Measurements from ENCODE around the gene TMIGD3.
"Not testable (repeated sequence)": the region's sequence is repeated elsewhere in the genome, so short reads cannot be mapped to it uniquely, and the experiment has no call there.

Gene TMIGD3

GRCh38 chr1:111503585-111504060 is at the start of gene TMIGD3, which contains the start of gene ADORA3:
TMIGD3 (minus strand) TSS chr1:111503633; CDS start chr1:111503354, 279 bp downstream.
ADORA3 (minus strand) TSS chr1:111503633; CDS start chr1:111503354, 279 bp downstream.
- H3K9ac ChIP-seq (ENCODE audit: low read length) = no peak within 1 kb of the TSS
- peak within 1 kb of the TSS; percentile 29 for H3K27ac ChIP-seq (ENCODE audit: low read depth, low read length)
- peaks cover 27% of the 10 kb centered on the region for H3K4me1 ChIP-seq (ENCODE audit: insufficient read depth, low read length)

GRCh38 chr1:111553196-111553595 is 49.8 kb upstream of the TMIGD3 start:
- Histone ChIP-seq H3K36me3 (ENCODE audit: insufficient read depth, low read length) (no peaks in the 10 kb centered on the region), H3K9ac (ENCODE audit: low read length) (no peak overlapping the region), H3K4me1 (ENCODE audit: insufficient read depth, low read length) (peaks cover 11% of the 10 kb centered on the region), H3K27me3 (ENCODE audit: control insufficient read depth in 1 of 2, insufficient read depth in 2 of 2, low read length in 2 of 2) (no peaks in the 10 kb centered on the region), H3K4me3 (ENCODE audit: low read depth in 1 of 2, low read length in 2 of 2) (no peak overlapping the region), H3K27ac (ENCODE audit: low read depth, low read length) (peak overlapping the region; percentile 26), H3K9me3 (ENCODE audit: low read length) (no peaks in the 10 kb centered on the region)

More at GRCh38 chr1:111503585-111504060, at the start of gene TMIGD3, which contains the start of gene ADORA3:
- Histone ChIP-seq H3K9me3 (ENCODE audit: low read length) (no peaks in the 10 kb centered on the region), H3K4me3 (ENCODE audit: low read depth in 1 of 2, low read length in 2 of 2) (no peak within 1 kb of the TSS), H3K27me3 (ENCODE audit: control insufficient read depth in 1 of 2, insufficient read depth in 2 of 2, low read length in 2 of 2) (no peaks in the 10 kb centered on the region), H3K36me3 (ENCODE audit: insufficient read depth, low read length) (no peaks in the 10 kb centered on the region)

- Histone ChIP-seq H3K4me3 (ENCODE audit: low read depth in 1 of 2, low read length in 2 of 2) (no peak overlapping the region), H3K9ac (ENCODE audit: low read length) (no peak overlapping the region), H3K27ac (ENCODE audit: low read depth, low read length) (no peak overlapping the region), H3K9me3 (ENCODE audit: low read length) (no peaks in the 10 kb centered on the region), H3K36me3 (ENCODE audit: insufficient read depth, low read length) (no peaks in the 10 kb centered on the region), H3K4me1 (ENCODE audit: insufficient read depth, low read length) (peaks cover 11% of the 10 kb centered on the region), H3K27me3 (ENCODE audit: control insufficient read depth in 1 of 2, insufficient read depth in 2 of 2, low read length in 2 of 2) (no peaks in the 10 kb centered on the region)
Measured at GRCh38 chr1:111552587-111552986, 49.2 kb upstream of the TMIGD3 start.

- peaks cover 11% of the 10 kb centered on the region for H3K4me1 ChIP-seq (ENCODE audit: insufficient read depth, low read length)
- H3K27me3 ChIP-seq (ENCODE audit: control insufficient read depth in 1 of 2, insufficient read depth in 2 of 2, low read length in 2 of 2) = no peaks in the 10 kb centered on the region
- no peaks in the 10 kb centered on the region for H3K36me3 ChIP-seq (ENCODE audit: insufficient read depth, low read length)
- H3K27ac ChIP-seq (ENCODE audit: low read depth, low read length) = no peak overlapping the region
- no peaks in the 10 kb centered on the region for H3K9me3 ChIP-seq (ENCODE audit: low read length)
- no peak overlapping the region for H3K4me3 ChIP-seq (ENCODE audit: low read depth in 1 of 2, low read length in 2 of 2)
- no peak overlapping the region for H3K9ac ChIP-seq (ENCODE audit: low read length)
Measured at GRCh38 chr1:111551623-111552411, 48.4 kb upstream of the TMIGD3 start.

GRCh38 chr1:111547786-111548185 is 44.4 kb upstream of the TMIGD3 start:
- not testable (repeated sequence) for H3K9ac ChIP-seq (ENCODE audit: low read length)

GRCh38 chr1:111542187-111542586 is 38.8 kb upstream of the TMIGD3 start:
- Histone ChIP-seq H3K4me1 (ENCODE audit: insufficient read depth, low read length) (peaks cover 23% of the 10 kb centered on the region), H3K27ac (ENCODE audit: low read depth, low read length) (no peak overlapping the region), H3K27me3 (ENCODE audit: control insufficient read depth in 1 of 2, insufficient read depth in 2 of 2, low read length in 2 of 2) (no peaks in the 10 kb centered on the region), H3K9me3 (ENCODE audit: low read length) (no peaks in the 10 kb centered on the region), H3K9ac (ENCODE audit: low read length) (no peak overlapping the region), H3K36me3 (ENCODE audit: insufficient read depth, low read length) (no peaks in the 10 kb centered on the region), H3K4me3 (ENCODE audit: low read depth in 1 of 2, low read length in 2 of 2) (no peak overlapping the region)

More at GRCh38 chr1:111547786-111548185, 44.4 kb upstream of the TMIGD3 start:
- not testable (repeated sequence) for H3K9me3 ChIP-seq (ENCODE audit: low read length); H3K27me3 ChIP-seq (ENCODE audit: control insufficient read depth in 1 of 2, insufficient read depth in 2 of 2, low read length in 2 of 2); H3K4me3 ChIP-seq (ENCODE audit: low read depth in 1 of 2, low read length in 2 of 2); H3K27ac ChIP-seq (ENCODE audit: low read depth, low read length); H3K4me1 ChIP-seq (ENCODE audit: insufficient read depth, low read length); H3K36me3 ChIP-seq (ENCODE audit: insufficient read depth, low read length)

GRCh38 chr1:111541721-111542120 is 38.3 kb upstream of the TMIGD3 start:
- no peak overlapping the region for H3K4me3 ChIP-seq (ENCODE audit: low read depth in 1 of 2, low read length in 2 of 2)
- no peaks in the 10 kb centered on the region for H3K27me3 ChIP-seq (ENCODE audit: control insufficient read depth in 1 of 2, insufficient read depth in 2 of 2, low read length in 2 of 2)
- H3K9ac ChIP-seq (ENCODE audit: low read length) = no peak overlapping the region

GRCh38 chr1:111540928-111541327 is 37.5 kb upstream of the TMIGD3 start:
- peaks cover 36% of the 10 kb centered on the region for H3K4me1 ChIP-seq (ENCODE audit: insufficient read depth, low read length)
- no peaks in the 10 kb centered on the region for H3K36me3 ChIP-seq (ENCODE audit: insufficient read depth, low read length)
- H3K9me3 ChIP-seq (ENCODE audit: low read length) = no peaks in the 10 kb centered on the region
- H3K4me3 ChIP-seq (ENCODE audit: low read depth in 1 of 2, low read length in 2 of 2) = no peak overlapping the region
- no peaks in the 10 kb centered on the region for H3K27me3 ChIP-seq (ENCODE audit: control insufficient read depth in 1 of 2, insufficient read depth in 2 of 2, low read length in 2 of 2)
- peak overlapping the region; percentile 35 for H3K27ac ChIP-seq (ENCODE audit: low read depth, low read length)
- no peak overlapping the region for H3K9ac ChIP-seq (ENCODE audit: low read length)

More at GRCh38 chr1:111541721-111542120, 38.3 kb upstream of the TMIGD3 start:
- Histone ChIP-seq H3K4me1 (ENCODE audit: insufficient read depth, low read length) (peaks cover 28% of the 10 kb centered on the region), H3K36me3 (ENCODE audit: insufficient read depth, low read length) (no peaks in the 10 kb centered on the region), H3K9me3 (ENCODE audit: low read length) (no peaks in the 10 kb centered on the region), H3K27ac (ENCODE audit: low read depth, low read length) (peak overlapping the region; percentile 35)

GRCh38 chr1:111538343-111539025 is 35.1 kb upstream of the TMIGD3 start:
- Histone ChIP-seq H3K4me1 (ENCODE audit: insufficient read depth, low read length) (peaks cover 50% of the 10 kb centered on the region), H3K27me3 (ENCODE audit: control insufficient read depth in 1 of 2, insufficient read depth in 2 of 2, low read length in 2 of 2) (no peaks in the 10 kb centered on the region), H3K4me3 (ENCODE audit: low read depth in 1 of 2, low read length in 2 of 2) (no peak overlapping the region), H3K27ac (ENCODE audit: low read depth, low read length) (peak overlapping the region; percentile 41), H3K9ac (ENCODE audit: low read length) (no peak overlapping the region), H3K36me3 (ENCODE audit: insufficient read depth, low read length) (no peaks in the 10 kb centered on the region), H3K9me3 (ENCODE audit: low read length) (no peaks in the 10 kb centered on the region)

GRCh38 chr1:111535256-111536191 is 32.1 kb upstream of the TMIGD3 start:
- Histone ChIP-seq H3K27me3 (ENCODE audit: control insufficient read depth in 1 of 2, insufficient read depth in 2 of 2, low read length in 2 of 2) (no peaks in the 10 kb centered on the region), H3K4me1 (ENCODE audit: insufficient read depth, low read length) (peaks cover 44% of the 10 kb centered on the region), H3K36me3 (ENCODE audit: insufficient read depth, low read length) (no peaks in the 10 kb centered on the region), H3K9ac (ENCODE audit: low read length) (no peak overlapping the region), H3K9me3 (ENCODE audit: low read length) (no peaks in the 10 kb centered on the region), H3K27ac (ENCODE audit: low read depth, low read length) (peak overlapping the region; percentile 77), H3K4me3 (ENCODE audit: low read depth in 1 of 2, low read length in 2 of 2) (no peak overlapping the region)

GRCh38 chr1:111520053-111520452 is 16.6 kb upstream of the TMIGD3 start:
- Histone ChIP-seq H3K9ac (ENCODE audit: low read length) (no peak overlapping the region), H3K36me3 (ENCODE audit: insufficient read depth, low read length) (no peaks in the 10 kb centered on the region), H3K9me3 (ENCODE audit: low read length) (no peaks in the 10 kb centered on the region), H3K27ac (ENCODE audit: low read depth, low read length) (no peak overlapping the region), H3K27me3 (ENCODE audit: control insufficient read depth in 1 of 2, insufficient read depth in 2 of 2, low read length in 2 of 2) (no peaks in the 10 kb centered on the region), H3K4me3 (ENCODE audit: low read depth in 1 of 2, low read length in 2 of 2) (no peak overlapping the region), H3K4me1 (ENCODE audit: insufficient read depth, low read length) (peaks cover 13% of the 10 kb centered on the region)
